CD4-positive, alpha-beta T cell (primary cell): ENCODE results near the gene RPS6KA2. TPM values are rescaled to one million over a fixed set of nuclear protein-coding genes. Genes with fewer than 3 reads are reported as not detected.
"Not testable (repeated sequence)": the region's sequence is repeated elsewhere in the genome, so short reads cannot be mapped to it uniquely, and the experiment has no call there.

Source experiments
- ATAC-seq: fragments of 200-7000 bp; cut with Tn5 transposase; one replicate; pipeline ENCODE4 v1.10.0; 2022; ENCODE audit warnings: mild to moderate bottlenecking; ENCODE audit not compliant: poor library complexity
- CTCF ChIA-PET: fragments of 350-600 bp; sonication (Branson Sonifier 250); formaldehyde crosslinking; loops from one replicate; lab custom pipeline; 2021; ENCODE audit warnings: antibody characterized with exemption, inconsistent platforms; lab: Charles Lee
- POLR2A ChIA-PET: fragments of 350-600 bp; sonication (Branson Sonifier 250); formaldehyde crosslinking; loops from one replicate; lab custom pipeline; 2021; ENCODE audit warnings: antibody characterized with exemption, inconsistent platforms; lab: Charles Lee
- DNase-seq, 14 experiments: peaks; one replicate each; pipeline ENCODE4 v3.0.0-alpha.2; 2013 to 2020; ENCODE audit warnings: mixed read lengths in 2 of 14
- H3K27ac ChIP-seq, 2 donors: one replicate each; pipeline versions ENCODE4 v1.5.1 to v1.7.0; 2013; ENCODE audit warnings: low read length in 2 of 2, low read depth in 1 of 2, mild to moderate bottlenecking in 1 of 2
- H3K27me3 ChIP-seq, 2 experiments: 1 replicate in 1 of 2; 2 replicates in 1 of 2; pipeline versions ENCODE4 v1.6.1 to v1.7.0; 2013; ENCODE audit warnings: low read length in 2 of 2, control low read depth in 1 of 2, mild to moderate bottlenecking in 1 of 2, moderate library complexity in 1 of 2; ENCODE audit not compliant: insufficient read depth in 2 of 2, control insufficient read depth in 1 of 2
- H3K36me3 ChIP-seq: one replicate; pipeline ENCODE4 v1.6.1; 2013; ENCODE audit warnings: low read length, control low read depth; ENCODE audit not compliant: insufficient read depth
- H3K4me1 ChIP-seq: one replicate; pipeline ENCODE4 v1.6.1; 2013; ENCODE audit warnings: low read length, control low read depth; ENCODE audit not compliant: insufficient read depth
- H3K4me3 ChIP-seq: one replicate; pipeline ENCODE4 v1.5.1; 2013; ENCODE audit warnings: mild to moderate bottlenecking, low read length, moderate library complexity
- H3K9me3 ChIP-seq, 2 experiments: 1 replicate in 1 of 2; 2 replicates in 1 of 2; pipeline versions ENCODE4 v1.6.1 to v1.7.0; 2013; ENCODE audit warnings: low read length in 2 of 2, mild to moderate bottlenecking in 2 of 2, control low read depth in 1 of 2, moderate library complexity in 1 of 2; ENCODE audit not compliant: control insufficient read depth in 1 of 2, insufficient read depth in 1 of 2
- H3K27ac Mint-ChIP-seq: one replicate; pipeline ENCODE4 v1.8.0; 2020; ENCODE audit warnings: mixed read lengths
- H3K27me3 Mint-ChIP-seq: one replicate; pipeline ENCODE4 v1.8.0; 2021; ENCODE audit warnings: mixed read lengths
- H3K36me3 Mint-ChIP-seq: one replicate; pipeline ENCODE4 v1.8.0; 2021; ENCODE audit warnings: low read depth, mixed read lengths
- H3K4me1 Mint-ChIP-seq: one replicate; pipeline ENCODE4 v1.8.0; 2021; ENCODE audit warnings: low read depth, mixed read lengths
- H3K4me3 Mint-ChIP-seq: one replicate; pipeline ENCODE4 v1.8.0; 2020; ENCODE audit warnings: mild to moderate bottlenecking, mixed read lengths
- H3K9me3 Mint-ChIP-seq: one replicate; pipeline ENCODE4 v1.8.0; 2020; ENCODE audit warnings: mixed read lengths
- intact Hi-C, 2 experiments: fragments of 100-400 bp; cut with DNase I in 1 of 2; cut with micrococcal nuclease in 1 of 2; formaldehyde crosslinking; loops; one replicate each; pipeline versions ENCODE4 v1.15.1 to v1.9.0; 2023 to 2025; cut with DNase I, micrococcal nuclease
- total RNA-seq, 174 experiments: library from RNA in 2 of 174; stranded (reverse) in 2 of 174; gene quantifications; one replicate each; pipeline ENCODE4 v1.2.3 and lab custom pipeline; 2021 to 2026
- TF ChIP-seq, protein P1 (sequence below): fragments of 200-600 bp; IDR thresholded peaks from one replicate; pipeline ENCODE4 v1.8.0; 2022; ENCODE audit warnings: antibody characterized with exemption, mild to moderate bottlenecking

RPS6KA2 gene
- total RNA-seq, 2 experiments from 2014 or later, result 5.6 to 6.2 TPM

DNA sequence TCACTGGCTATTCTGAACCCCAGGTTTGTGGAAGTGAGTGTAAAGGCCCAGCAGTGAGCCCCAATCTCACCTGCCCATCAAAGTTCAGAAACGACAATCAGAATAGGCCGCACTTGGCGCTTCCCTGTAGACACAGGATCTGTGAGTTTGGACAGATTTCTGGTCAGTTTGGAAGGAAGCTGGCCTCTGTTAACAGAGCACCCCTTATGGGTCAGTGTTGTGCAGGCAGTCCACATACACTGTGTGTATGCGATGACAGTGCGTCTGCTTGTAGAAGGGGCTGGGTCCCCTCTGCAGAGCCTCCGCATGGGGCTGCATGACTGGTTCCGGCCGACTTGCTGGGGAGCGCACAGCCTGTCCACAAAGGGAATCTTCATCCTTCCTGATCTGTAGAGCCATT is 240.9 kb downstream of the RPS6KA2 start:
- TF ChIP-seq, protein P1, sequence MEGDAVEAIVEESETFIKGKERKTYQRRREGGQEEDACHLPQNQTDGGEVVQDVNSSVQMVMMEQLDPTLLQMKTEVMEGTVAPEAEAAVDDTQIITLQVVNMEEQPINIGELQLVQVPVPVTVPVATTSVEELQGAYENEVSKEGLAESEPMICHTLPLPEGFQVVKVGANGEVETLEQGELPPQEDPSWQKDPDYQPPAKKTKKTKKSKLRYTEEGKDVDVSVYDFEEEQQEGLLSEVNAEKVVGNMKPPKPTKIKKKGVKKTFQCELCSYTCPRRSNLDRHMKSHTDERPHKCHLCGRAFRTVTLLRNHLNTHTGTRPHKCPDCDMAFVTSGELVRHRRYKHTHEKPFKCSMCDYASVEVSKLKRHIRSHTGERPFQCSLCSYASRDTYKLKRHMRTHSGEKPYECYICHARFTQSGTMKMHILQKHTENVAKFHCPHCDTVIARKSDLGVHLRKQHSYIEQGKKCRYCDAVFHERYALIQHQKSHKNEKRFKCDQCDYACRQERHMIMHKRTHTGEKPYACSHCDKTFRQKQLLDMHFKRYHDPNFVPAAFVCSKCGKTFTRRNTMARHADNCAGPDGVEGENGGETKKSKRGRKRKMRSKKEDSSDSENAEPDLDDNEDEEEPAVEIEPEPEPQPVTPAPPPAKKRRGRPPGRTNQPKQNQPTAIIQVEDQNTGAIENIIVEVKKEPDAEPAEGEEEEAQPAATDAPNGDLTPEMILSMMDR, result no peak
- POLR2A ChIA-PET, result no interaction called here
- Mint-ChIP-seq H3K9me3 (no peaks in the 10 kb centered on the region), H3K27me3 (no peaks in the 10 kb centered on the region), H3K36me3 (peaks cover 8% of the 10 kb centered on the region), H3K27ac (no peak overlapping the region), H3K4me1 (peaks cover 13% of the 10 kb centered on the region), H3K4me3 (no peak overlapping the region)
- intact Hi-C loops, result no loop called here
- Histone ChIP-seq H3K9me3 (no peaks in the 10 kb centered on the region), H3K4me3 (no peak overlapping the region), H3K27me3 (no peaks in the 10 kb centered on the region), H3K4me1 (peaks cover 16% of the 10 kb centered on the region), H3K27ac (no peak overlapping the region), H3K36me3 (no peaks in the 10 kb centered on the region)
- CTCF ChIA-PET, result no interaction called here
- DNase-seq (no peak), ATAC-seq (no peak)

DNA sequence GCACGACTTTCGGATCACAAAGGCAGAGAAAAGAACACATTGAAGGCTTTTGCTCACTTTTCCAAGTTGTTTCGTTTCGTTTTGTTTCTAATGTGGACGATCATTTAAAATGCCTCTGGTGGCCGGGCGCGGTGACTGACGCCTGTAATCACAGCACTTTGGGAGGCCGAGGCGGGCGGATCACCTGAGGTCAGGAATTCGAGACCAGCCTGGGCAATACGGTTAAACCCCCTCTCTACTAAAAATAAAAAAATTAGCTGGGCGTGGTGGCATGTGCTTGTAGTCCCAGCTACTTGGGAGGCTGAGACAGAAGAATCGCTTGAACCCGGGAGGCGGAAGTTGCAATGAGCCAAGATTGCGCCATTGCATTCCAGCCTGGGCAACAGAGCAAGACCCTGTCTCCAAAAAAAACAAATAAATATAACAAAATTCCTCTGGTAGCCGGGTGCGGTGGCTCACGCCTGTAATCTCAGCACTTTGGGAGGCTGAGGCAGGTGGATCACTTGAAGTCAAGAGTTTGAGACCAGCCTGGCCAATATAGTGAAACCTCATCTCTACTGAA is 243.2 kb downstream of the RPS6KA2 start:
- DNase-seq, result peak in 8 of 14 experiments; percentile 9 to 42 (median 24)
- ChIA-PET CTCF (interaction anchor here (0.8 kb wide), 1 partner anchor 70 kb away, joined by 3 read pairs; no protein-coding TSS in a partner anchor), POLR2A (interaction anchor here (0.9 to 1.6 kb wide), 2 partner anchors 28 to 42 kb away, joined by 3 to 4 read pairs; partner anchors contain the start of gene SFT2D1)
- Mint-ChIP-seq H3K27ac (peak overlapping the region; percentile 94), H3K4me1 (peaks cover 14% of the 10 kb centered on the region), H3K4me3 (peak overlapping the region; percentile 95)
- H3K9me3 ChIP-seq, H3K36me3 Mint-ChIP-seq, H3K27me3 Mint-ChIP-seq, H3K27me3 ChIP-seq, H3K36me3 ChIP-seq, ATAC-seq, H3K9me3 Mint-ChIP-seq: not testable (repeated sequence)
- Histone ChIP-seq H3K4me1 (peaks cover 16% of the 10 kb centered on the region), H3K27ac (peak overlapping the region; percentile 72 to 73), H3K4me3 (peak overlapping the region; percentile 66)
- intact Hi-C loops, result loop anchor here (1.0 to 5.0 kb wide), 7 partner anchors 33 to 613 kb away; partner anchors contain the start of genes RPS6KA2 (in 2 of the 2), CEP43 (in 1 of the 2) and SFT2D1 (in 1 of the 2)

DNA sequence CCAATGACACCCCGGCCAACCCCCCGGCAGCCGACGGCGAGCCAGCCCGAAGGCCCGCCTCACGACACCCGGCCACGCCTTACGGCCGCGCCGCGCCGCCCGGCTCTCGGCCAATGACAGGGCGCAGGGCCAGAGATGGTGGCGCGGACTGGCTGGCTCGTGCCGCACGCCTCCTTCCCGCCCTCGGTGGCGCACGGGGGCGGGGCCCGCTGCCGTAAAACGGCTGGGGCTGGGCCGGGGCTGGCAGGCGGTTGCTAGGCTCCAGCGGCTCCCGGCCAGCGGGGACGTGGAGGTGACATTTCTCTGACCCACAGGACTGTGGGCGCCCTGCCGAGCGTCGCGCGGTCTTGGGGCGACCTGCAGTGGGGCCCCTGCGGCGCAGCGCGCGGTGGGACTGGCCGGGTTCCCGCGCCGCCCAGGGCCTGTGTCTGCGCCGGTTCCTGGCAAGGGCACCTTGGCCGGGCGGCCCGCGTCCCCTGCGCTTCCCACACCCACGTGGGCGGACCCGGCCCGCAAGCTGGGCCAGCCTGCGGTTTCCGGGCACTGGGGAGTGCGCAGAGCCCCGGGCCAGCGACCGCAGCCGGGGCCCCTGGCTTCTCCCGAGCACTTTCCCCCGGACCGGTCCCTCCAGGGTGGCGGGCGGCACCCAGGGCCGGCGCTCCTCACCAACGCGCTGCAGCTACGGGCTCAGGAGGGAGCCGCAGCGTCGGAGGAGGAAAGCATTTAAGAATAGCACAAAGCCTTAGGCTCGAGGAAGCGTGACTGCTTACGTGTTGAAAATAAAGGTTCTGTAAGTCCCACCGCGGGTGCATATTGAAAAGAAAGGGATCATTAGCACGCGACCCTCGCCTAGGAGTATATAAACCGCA is 243.9 kb downstream of the RPS6KA2 start, which contains the start of gene MPC1:
Gene MPC1, minus strand, starts transcription at position 8 of the 869 bp plus-strand sequence. CDS start 64 bp downstream, outside the sequence.
- peak within 1 kb of the TSS; percentile 94 for H3K27ac Mint-ChIP-seq
- DNase-seq (peak; percentile 82 to 97 (median 92)), ATAC-seq (peak; percentile 92)
- no peaks in the 10 kb centered on the region for H3K9me3 ChIP-seq
- H3K4me3 Mint-ChIP-seq, result peak within 1 kb of the TSS; percentile 98
- peak within 1 kb of the TSS; percentile 72 to 73 for H3K27ac ChIP-seq
- CTCF ChIA-PET, result no interaction called here
- peaks cover 8% of the 10 kb centered on the region for H3K36me3 Mint-ChIP-seq
- no peaks in the 10 kb centered on the region for H3K27me3 Mint-ChIP-seq
- H3K4me1 Mint-ChIP-seq, result peaks cover 14% of the 10 kb centered on the region
- H3K9me3 Mint-ChIP-seq, result no peaks in the 10 kb centered on the region
- TF ChIP-seq, protein P1, result no peak
- H3K4me3 ChIP-seq, result peak within 1 kb of the TSS; percentile 66
- peaks cover 16% of the 10 kb centered on the region for H3K4me1 ChIP-seq
- no peaks in the 10 kb centered on the region for H3K27me3 ChIP-seq
- POLR2A ChIA-PET, result interaction anchor here (0.9 to 1.6 kb wide), 2 partner anchors 29 to 41 kb away, joined by 3 to 4 read pairs; partner anchors contain the start of gene SFT2D1
- intact Hi-C loops, result loop anchor here (1.0 to 5.0 kb wide), 7 partner anchors 34 to 614 kb away; partner anchors contain the start of genes RPS6KA2 (in 2 of the 2), CEP43 (in 1 of the 2) and SFT2D1 (in 1 of the 2)
- no peaks in the 10 kb centered on the region for H3K36me3 ChIP-seq
